ENCODE results near the gene AHRR.

AHRR gene

GRCh38 chr5:417301-418161, 96.0 kb downstream of the AHRR start:
- FAIRE-seq, result no peak

DNA sequence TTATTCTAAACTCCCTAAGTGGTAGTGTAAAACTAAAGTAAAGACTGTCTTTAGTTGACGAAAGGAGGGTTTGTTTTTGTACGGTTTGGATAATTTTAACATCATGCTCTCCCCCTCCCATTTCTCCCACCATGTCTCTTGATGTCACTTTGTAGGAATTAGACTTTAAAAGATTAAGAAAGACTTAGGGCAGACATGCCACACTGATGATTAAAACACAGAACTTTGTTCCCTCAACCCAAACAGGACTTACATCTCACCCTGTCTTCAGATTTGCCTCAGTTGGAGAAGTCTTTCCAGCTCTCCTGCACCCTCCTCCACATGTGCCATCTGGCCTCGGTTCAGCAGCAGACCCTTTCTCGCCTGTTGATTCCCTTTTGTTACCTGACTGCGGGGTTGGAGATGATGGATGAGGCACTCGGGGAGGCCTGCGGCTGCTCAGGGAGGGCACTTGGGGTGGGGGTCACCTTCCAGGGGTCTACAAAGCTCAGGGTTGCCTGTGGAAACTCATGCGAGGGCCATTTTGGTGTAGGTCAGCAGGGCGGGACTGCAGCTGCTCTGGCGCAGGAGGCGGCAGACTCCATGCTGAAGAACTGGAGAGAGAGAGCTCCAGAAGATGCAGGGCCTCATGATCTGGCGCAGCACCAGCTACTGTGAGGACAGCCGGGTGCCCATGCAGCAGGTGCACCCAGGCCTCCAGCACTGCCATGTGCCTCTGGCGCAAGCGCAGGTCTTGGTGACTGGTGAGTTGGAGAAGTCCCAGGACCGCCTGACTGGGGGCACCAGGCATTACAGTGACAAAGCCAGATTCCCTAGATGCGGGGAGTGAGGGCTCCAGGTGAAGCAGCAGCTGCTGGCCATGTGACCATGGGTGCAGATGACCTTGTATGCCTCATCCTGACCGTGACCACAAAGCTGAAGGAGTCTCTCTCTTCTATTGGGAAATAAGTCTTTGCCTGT, 96.9 kb downstream of the AHRR start:
- no peak for FAIRE-seq

GRCh38 chr5:419970-420369, 98.5 kb downstream of the AHRR start:
- no peak for FAIRE-seq

DNA sequence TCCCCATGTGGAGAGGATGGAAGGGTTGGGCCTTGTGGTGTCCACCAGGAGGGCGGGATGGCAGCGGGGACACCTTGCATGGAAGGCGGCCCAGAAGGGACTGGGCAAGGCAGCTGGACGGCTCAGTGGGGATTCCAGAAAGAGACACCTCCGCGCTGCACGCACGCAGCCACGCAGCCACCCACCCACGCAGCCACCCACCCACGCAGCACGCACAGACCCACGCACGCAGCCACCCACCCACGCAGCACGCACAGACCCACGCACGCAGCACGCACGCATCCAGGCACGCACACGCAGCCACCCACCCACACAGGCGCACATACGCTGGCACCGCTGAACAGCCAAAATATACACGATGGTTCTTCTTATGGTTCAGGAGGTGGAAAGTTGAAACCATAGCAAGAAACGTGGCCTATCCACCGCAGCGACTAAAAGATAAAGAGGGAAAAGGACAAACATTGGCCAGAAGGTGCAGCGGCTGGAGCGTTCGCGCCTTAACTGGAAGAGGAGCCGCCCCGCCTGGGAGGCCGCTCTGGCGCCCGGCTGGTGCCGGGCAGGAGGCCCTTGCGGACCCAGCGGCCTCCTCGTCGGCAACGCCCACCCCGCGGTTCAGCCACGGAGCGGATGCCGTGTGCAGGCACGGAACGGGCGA, 99.2 kb downstream of the AHRR start:
- FAIRE-seq, result no peak

GRCh38 chr5:421287-421880, 99.9 kb downstream of the AHRR start:
- no peak for FAIRE-seq

DNA sequence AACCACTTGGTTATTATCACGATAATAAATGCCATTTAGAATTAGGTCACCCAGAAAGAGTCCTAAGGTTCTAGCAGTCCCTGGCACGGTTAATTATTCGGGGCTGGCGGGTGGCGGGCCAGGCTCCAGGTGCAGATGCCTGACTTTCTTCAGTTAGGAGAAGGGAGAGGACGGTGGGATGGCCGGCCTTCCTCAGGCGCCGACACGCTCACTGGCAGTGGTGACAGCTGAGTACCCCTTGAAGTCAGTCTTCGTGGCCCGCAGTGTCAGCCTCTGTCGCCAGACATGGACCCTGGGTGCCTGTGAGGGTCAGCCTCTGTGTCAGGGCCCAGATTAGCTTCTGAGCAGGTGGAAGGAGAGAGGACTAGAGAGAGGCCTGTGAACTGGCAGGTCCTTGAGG, 100.4 kb downstream of the AHRR start:
- no peak for FAIRE-seq

DNA sequence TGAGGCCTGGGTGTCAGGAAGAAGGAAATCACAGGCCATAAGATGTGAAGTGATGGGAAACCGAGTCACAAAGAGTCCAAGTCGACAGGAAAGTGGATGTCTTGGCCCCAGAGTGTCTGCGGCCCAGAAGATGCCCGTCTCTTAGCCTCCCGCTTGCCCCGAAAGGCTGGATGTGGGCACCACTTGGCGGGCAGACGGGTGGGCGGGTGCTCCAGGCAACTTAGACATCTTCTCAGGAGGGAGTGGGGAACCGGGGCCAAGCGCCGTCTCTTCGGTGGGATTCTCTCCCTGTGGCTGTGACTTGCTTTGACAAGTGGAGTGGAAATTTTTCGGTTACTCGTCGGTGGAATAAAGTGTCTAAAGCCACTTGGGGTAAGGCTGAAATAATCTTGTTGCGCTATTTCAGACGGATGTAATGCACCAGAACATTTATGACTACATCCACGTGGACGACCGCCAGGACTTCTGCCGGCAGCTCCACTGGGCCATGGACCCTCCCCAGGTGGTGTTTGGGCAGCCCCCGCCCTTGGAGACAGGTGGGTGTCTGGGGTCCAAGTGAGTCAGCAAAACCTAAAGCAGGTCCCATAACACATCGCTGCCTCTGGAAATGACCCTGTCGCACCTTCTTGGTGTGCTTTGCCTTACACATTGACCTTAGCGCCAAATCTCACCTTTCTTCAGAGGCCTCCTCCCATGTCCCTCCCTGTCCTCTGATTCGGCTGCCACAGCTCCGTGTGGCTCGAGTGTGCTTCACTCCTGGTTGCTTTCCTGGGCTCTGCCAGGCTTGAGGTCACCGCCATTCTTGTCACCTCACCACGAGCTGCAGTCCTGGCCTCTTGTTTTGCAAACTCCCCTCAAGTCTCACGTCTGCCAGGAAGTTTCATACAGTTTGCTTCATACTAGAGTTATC, 101.1 kb downstream of the AHRR start:
- FAIRE-seq, result no peak

GRCh38 chr5:423233-423565, 101.7 kb downstream of the AHRR start:
- FAIRE-seq, result no peak

DNA sequence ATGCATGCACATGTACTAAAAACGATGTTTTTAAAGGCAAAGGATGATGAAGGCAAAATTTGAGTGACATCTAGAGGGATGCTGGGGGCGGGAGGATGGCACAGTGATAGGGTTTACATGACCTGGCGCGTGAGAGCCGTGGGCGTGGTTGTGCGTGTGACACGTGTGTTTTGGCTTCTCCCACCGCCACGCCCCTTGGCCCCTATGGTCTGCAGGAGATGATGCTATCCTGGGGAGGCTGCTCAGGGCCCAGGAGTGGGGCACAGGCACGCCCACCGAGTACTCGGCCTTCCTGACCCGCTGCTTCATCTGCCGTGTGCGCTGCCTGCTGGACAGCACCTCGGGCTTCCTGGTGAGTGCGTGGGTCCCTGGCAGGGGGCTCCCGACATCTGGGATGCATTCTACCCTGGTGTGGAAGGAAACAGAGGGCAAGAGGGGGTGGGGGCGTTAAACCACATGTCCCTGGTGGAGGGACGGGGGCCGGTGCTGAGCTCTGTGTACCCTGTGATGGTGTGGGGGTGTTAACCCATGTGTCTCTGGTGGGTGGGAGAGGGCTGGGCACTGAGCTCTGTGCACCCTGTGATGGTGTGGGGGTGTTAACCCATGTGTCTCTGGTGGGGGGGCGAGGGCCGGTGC, 102.2 kb downstream of the AHRR start:
- no peak for FAIRE-seq

DNA sequence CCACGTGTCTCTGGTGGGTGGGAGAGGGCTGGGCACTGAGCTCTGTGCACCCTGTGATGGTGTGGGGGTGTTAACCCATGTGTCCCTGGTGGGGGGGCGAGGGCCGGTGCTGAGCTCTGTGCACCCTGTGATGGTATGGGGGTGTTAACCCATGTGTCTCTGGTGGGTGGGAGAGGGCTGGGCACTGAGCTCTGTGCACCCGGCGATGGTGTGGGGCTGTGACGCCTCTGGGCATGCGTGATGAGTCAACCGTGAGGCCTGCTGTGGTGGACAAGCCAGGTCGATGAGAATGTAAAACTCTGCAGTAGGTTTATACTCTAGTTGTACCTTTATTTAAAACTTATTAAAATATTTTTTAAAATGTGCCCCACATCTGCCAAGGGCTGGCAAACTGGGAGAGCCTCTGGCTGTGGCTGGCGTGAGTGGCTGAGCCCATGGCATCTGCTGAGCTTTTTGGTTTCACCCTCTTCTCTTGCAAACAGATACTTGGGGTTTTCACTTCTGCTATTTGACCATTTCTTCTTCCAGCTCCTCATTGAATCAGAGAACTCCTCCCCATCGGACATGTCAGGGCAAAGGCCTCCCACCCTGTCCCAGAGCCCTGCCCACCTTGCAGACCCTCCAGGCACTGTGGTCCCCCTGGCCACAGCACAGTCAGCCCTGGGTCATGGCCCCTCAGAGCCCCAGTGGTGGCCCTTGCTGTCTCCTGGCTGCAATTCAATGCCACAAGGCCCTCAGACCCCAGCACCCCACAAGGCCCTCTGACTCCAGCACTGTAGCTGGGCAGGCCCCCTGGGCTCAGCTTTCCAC, 103.0 kb downstream of the AHRR start:
- no peak for FAIRE-seq

DNA sequence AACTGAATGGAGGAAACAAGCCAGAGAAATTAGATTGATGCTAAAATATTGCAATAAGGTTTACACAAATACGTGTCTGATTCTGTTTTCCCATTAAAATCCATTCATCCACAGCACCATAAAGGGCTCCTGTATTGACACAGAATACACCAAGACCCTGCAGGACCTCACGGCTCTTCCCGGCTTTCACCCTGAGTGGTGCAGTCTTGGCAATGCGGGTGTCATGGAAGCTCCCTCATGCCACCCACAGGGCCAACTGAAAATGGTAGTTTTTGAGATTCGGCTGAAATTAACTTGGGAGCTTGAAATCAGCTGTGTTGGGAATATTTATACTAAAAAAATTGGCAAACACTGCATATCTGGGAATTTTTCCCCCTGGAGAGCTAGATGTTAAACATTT, 104.2 kb downstream of the AHRR start:
- no peak for FAIRE-seq

DNA sequence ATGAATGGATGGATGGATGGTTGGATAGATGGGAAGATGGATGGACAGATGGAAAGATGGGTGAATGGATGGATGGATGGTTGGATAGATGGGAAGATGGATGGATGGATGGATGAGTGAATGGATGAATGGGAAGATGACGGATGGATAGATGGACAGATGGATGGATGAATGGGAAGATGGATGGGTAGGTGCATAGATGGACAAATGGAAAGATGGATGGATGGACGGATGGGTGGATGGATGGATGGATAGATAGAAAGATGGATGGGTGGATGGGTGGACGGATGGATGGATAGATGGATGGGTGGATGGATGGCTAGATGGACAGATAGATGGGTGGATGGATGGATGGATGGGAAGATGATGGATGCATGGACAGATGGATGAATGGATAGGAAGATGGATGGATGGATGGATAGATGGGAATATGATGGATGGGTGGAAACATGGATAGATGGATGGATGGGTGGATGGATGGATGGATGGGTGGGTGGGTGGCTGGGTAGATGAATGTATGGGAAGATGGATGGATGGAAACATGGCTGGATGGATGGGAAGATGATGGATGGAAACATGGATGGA, 105.0 kb downstream of the AHRR start:
- no peak for FAIRE-seq

- FAIRE-seq, result no peak
Observed at GRCh38 chr5:427415-428087, 106.0 kb downstream of the AHRR start.

DNA sequence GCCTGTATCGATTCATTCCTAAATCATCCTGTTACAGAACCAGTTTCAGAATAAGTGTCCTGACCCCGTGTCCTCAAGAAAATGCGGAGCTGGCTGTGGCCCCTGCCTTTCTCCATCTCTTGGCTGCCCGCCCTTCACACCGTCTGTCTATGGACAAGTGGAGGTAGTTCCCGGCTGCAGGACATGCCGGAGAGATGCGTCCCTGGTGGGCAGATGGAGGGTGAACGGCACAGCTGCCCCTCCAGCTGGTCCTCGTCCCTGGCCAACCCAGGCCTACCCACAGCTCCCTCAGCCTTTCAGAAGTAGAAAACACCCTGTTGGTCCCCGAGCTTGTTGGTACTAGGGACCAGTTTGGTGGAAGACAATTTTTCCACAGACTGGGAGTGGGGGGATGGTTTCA, 106.7 kb downstream of the AHRR start:
- no peak for FAIRE-seq

DNA sequence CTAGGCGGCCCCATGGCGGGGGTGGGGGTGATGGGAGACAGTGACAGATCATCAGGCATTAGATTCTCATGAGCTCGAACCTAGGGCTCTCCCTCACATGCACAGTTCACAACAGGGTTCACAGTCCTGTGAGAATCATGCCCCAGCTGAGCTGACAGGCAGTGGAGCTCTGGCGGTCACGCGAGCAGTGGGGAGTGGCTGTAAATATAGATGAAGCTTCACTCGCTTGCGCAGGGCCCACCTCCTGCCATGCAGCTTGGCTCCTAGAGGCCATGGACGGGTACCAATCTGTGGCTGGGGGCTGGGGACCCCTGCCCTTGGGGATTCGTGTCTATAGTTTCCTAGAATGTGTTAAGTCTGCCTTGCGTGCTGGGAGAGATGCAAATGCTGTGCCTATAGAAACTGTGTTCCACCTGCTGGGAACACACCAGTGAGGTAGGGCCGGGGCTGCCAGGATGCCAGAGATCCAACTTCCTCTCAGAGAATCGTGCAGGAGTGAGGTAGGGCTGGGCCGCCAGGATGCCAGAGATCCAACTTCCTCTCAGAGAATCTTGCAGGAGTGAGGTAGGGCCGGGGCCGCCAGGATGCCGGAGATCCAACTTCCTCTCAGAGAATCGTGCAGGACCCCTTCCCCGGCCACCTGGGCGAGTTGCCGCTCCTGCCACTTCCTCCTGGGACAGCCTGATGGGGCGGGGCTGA, 107.4 kb downstream of the AHRR start:
- no peak for FAIRE-seq

GRCh38 chr5:429453-430188, 108.1 kb downstream of the AHRR start:
- no peak for FAIRE-seq

DNA sequence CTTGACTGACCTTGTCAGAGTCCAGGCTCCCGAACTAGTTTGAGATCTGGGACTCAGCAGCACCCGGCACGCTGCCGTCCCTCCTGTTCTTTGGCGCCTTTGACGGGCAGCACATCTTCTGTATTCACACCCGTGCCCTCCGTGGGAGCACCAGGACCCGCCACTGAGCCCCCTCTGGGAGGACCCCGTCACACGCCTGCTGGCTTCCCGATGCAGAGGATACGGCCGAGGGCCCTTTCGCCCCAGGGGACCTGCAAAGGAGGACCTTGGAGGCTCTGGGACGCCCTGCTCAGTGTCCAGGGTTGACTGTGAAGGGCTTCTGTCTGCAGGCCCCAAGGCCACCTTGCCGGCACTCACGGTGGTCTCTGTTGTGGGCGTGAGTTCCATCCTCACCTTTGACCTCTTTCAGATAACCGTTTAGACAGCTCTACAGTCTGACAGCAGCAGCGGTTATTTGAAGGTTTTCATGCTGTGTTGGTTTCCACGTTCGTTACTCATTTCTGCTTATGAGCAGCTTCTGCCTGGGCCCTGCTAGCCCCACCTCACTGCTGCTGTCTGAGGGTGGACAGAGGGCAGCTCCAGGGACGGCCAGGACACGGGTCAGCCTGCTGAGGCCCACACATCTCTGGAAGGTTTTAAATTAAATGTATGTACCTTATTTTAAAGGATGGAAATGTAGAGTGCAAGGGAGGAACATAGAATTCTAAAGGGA, 108.9 kb downstream of the AHRR start:
- no peak for FAIRE-seq
